GM12801 (cell line): Measurements from ENCODE around the gene KRT6C.

Experiments
- CTCF ChIP-seq: IDR thresholded peaks from one replicate; pipeline ENCODE4 v1.5.1; 2011; ENCODE audit warnings: control low read depth; ENCODE audit not compliant: insufficient read length; ENCODE audit errors: extremely low read depth

Gene KRT6C

GRCh38 chr12:52439845-52440244 lies 33.8 kb downstream of the KRT6C start:
- no peak for TF ChIP-seq CTCF

- no peak for TF ChIP-seq CTCF
Observed at GRCh38 chr12:52439420-52439819, 34.2 kb downstream of the KRT6C start.

GRCh38 chr12:52438305-52439301 lies 35.0 kb downstream of the KRT6C start:
- TF ChIP-seq CTCF = no peak

GRCh38 chr12:52437508-52437907 lies 36.1 kb downstream of the KRT6C start:
- TF ChIP-seq CTCF = no peak

DNA sequence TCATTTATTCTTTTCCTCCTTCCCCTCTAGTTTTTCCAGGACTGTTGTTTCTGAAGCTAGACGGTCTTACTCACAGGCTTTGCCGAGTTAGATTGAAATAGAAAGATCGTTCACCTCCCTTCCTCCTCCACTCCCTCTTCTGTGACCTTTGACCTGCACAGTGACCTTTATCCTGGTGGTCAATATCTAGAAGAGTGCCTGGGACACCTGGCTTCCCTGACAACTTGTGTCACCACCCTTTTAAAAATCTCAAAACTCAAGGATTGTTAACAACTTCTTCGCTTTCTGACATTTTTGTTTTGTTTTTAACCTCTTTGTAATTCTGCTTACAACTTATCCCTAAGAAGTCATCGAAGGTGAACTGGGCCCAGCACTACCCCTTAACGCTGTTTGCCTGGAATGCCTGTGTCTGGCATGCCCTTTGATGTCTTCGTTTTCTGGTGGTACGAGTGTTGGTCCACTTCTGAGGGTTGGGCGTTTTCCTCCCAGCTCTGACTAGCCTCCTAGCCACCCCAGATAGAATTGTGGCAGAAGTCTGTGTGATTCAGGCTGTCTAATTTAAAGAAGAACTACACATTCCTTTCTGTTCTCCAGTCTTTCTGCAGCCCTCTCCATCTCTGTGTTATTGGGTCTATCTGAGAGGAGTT lies 36.7 kb downstream of the KRT6C start:
- no peak for TF ChIP-seq CTCF

- TF ChIP-seq CTCF = no peak
Observed at GRCh38 chr12:52436000-52436827, 37.4 kb downstream of the KRT6C start.

GRCh38 chr12:52435659-52435999 lies 38.0 kb downstream of the KRT6C start:
- TF ChIP-seq CTCF = no peak
